Bronchial epithelial cell (primary cell): ENCODE data around the gene NR6A1. TPM values are rescaled to one million over a fixed set of nuclear protein-coding genes. Genes with fewer than 3 reads are reported as not detected.

Experiments
- DNase-seq: peaks from one replicate; pipeline ENCODE4 v3.0.0-alpha.2; 2010; ENCODE audit warnings: low read depth
- FAIRE-seq: peaks from 2 replicates; lab custom pipeline; 2011; peaks lifted over from hg19 to GRCh38; lab: Jason Lieb, UNC
- H3K27me3 ChIP-seq: 2 replicates; pipeline ENCODE4 v1.5.1; 2011; ENCODE audit warnings: low read length; ENCODE audit not compliant: control insufficient read depth, insufficient read depth
- H3K36me3 ChIP-seq: 2 replicates; pipeline ENCODE4 v1.5.1; 2011; ENCODE audit warnings: low read length; ENCODE audit not compliant: control insufficient read depth, insufficient read depth
- H3K4me3 ChIP-seq: 2 replicates; pipeline ENCODE4 v1.5.1; 2011; ENCODE audit warnings: mild to moderate bottlenecking, low read depth, low read length, control low read depth
- CTCF ChIP-seq: IDR thresholded peaks from 2 replicates; pipeline ENCODE4 v1.5.1; 2011; ENCODE audit warnings: mild to moderate bottlenecking, moderate library complexity, low read length, control low read depth, inconsistent platforms; ENCODE audit not compliant: insufficient read depth, severe bottlenecking
- total RNA-seq: library from RNA; depleted of rRNA; stranded (reverse); fragments of >200 nt; gene quantifications from 2 replicates; pipeline ENCODE4 v1.2.1, GENCODE V29; 2014

The NR6A1 gene
- total RNA-seq, 1 donor from 2014 or later: 2.9 TPM

DNA sequence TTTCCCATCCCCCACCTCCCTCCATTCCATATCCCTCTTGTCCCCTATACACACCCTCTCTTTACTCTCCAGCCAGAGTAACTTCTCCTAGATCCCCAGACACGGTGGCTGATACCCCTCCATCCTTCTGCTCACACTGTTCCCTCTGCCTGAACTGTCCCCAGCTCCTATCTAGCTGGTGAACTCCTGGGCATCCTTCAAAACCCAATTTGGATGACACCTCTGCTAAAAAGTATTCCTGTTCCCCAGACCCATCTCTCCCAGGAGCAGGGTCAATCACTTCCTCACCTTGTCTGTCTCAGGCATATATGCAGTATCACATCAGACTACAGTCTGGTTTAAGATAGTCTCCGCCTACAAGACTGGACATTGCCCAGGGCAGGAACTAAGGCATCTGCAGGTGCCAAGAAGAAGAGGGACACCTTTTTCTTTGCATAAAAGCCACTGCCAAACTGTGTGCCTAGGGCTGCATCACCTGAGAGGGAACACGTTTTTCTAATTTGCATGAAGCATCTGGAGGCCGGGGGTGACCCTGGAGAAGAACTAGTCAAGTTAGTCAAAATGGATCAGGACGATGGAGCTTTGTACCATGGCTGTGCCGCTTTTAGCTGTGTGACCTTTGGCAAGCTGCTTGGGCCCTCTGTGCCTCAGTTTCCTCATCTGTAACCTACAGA, 291.0 kb downstream of the NR6A1 start:
- no peak overlapping the region for H3K4me3 ChIP-seq
- no peak for TF ChIP-seq CTCF
- H3K27me3 ChIP-seq: peaks cover 20% of the 10 kb centered on the region
- DNase-seq: no peak
- FAIRE-seq: peak; percentile 23
- no peaks in the 10 kb centered on the region for H3K36me3 ChIP-seq

- H3K27me3 ChIP-seq: peaks cover 20% of the 10 kb centered on the region
- TF ChIP-seq CTCF: no peak
- no peak for FAIRE-seq
- H3K4me3 ChIP-seq: no peak overlapping the region
- no peak for DNase-seq
- H3K36me3 ChIP-seq: no peaks in the 10 kb centered on the region
Observed at GRCh38 chr9:124479371-124479770, 291.7 kb downstream of the NR6A1 start.

DNA sequence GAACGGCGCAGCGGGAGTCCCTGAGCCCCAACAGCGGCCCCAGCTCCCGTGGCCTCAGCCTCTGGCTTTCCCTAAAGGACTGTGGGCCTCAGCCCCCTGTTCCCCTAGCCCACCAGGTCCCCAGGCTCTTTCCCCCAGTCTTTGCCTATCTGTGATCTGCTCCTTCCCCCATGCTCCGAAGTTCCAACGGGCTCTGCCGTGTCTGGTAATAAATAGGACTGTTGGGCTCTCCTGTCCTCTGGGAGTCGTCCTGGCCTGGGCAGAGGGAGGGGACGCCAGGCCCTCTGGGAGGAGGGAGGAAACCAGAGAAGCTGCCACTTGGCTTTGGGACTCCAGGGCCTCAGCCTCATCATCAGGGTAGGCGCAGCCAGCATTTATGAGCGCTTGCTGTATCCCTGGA, 292.8 kb downstream of the NR6A1 start:
- TF ChIP-seq CTCF: no peak
- DNase-seq (no peak), FAIRE-seq (no peak)
- H3K27me3 ChIP-seq: peaks cover 20% of the 10 kb centered on the region
- H3K4me3 ChIP-seq: no peak overlapping the region
- H3K36me3 ChIP-seq: no peaks in the 10 kb centered on the region

GRCh38 chr9:124477648-124478285, 293.3 kb downstream of the NR6A1 start:
- FAIRE-seq (no peak), DNase-seq (no peak)
- no peak for TF ChIP-seq CTCF
- peaks cover 21% of the 10 kb centered on the region for H3K27me3 ChIP-seq
- H3K36me3 ChIP-seq: no peaks in the 10 kb centered on the region
- no peak overlapping the region for H3K4me3 ChIP-seq

- Histone ChIP-seq H3K36me3 (no peaks in the 10 kb centered on the region), H3K4me3 (no peak overlapping the region), H3K27me3 (peaks cover 22% of the 10 kb centered on the region)
- DNase-seq (no peak), FAIRE-seq (no peak)
- no peak for TF ChIP-seq CTCF
Observed at GRCh38 chr9:124477211-124477647, 293.9 kb downstream of the NR6A1 start.
